ENCODE measurements around the gene BEST1.

DNA sequence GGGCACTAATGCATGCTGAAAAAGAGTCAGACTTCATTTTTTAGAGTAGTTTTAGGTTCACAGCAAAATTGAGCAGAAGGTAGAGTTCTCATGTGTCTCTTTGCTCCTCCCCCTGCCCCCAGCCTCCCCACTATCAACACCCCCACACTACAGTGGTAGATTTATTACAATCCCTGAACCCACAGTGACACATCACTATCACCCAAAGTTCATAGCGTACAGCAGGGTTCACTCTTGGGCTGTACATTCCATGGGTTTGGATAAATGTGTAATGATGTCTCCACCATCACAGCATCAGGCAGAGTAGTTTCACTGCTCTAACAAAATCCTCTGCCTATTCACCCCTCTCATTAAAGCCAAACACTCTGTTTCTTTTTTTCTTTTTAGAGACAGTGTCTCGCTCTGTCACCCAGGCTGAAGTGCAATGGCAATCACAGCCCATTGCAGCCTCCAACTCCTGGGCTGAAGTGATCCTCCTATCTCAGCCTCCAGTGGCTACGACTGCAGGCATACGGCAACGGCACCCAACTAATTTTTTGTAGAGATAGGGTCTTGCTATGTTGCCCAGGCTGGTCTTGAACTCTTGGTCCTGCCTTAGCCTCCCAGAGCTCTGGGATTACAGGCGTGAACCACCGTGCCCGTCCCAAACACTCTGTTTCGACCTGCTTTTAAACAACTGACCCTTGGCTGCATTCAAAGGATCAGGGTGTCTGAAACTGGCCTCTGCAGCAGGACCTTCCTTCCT is 4.1 kb downstream of the BEST1 start:
- TF ChIP-seq CTCF (IDR thresholded peaks at IDR 0.05) (no peak), POLR2A (IDR thresholded peaks at IDR 0.05) (no peak), POLR2AphosphoS5 (IDR thresholded peaks at IDR 0.05) (no peak)
